OCI-LY3 (cell line): Measurements from ENCODE around the gene EIF4EBP3.

Experiments
- H2AFZ ChIP-seq: fragments of 200-600, 300-600 bp; shearing (Covaris generic); 2 replicates; pipeline ENCODE4 v1.6.0; 2014; ENCODE audit warnings: antibody characterized with exemption, low read depth, low read length
- H3K27ac ChIP-seq: fragments of 200-600, 300-600 bp; sonication (generic); 2 replicates; pipeline ENCODE4 v1.5.1; 2014; ENCODE audit warnings: mild to moderate bottlenecking, low read length, moderate library complexity, mixed read lengths
- H3K27me3 ChIP-seq: fragments of 200-600, 300-600 bp; sonication (generic); 2 replicates; pipeline ENCODE4 v1.6.1; 2014; ENCODE audit warnings: low read depth, low read length, mixed read lengths
- H3K36me3 ChIP-seq: fragments of 200-600, 300-600 bp; sonication (generic); replicated peaks from 2 replicates; pipeline ENCODE3; 2014; ENCODE audit warnings: low read depth, low read length, mixed read lengths
- H3K4me1 ChIP-seq: fragments of 300-600, 200-600 bp; sonication (generic); 2 replicates; pipeline ENCODE4 v1.6.1; 2014; ENCODE audit warnings: low read length, mixed read lengths
- H3K4me2 ChIP-seq: fragments of 200-600, 300-600 bp; sonication (generic); 2 replicates; pipeline ENCODE4 v1.6.1; 2014; ENCODE audit warnings: low read length, mixed read lengths
- H3K4me3 ChIP-seq: fragments of 300-600, 200-600 bp; sonication (generic); 2 replicates; pipeline ENCODE4 v1.5.1; 2014; ENCODE audit warnings: antibody characterized with exemption, mild to moderate bottlenecking, low read length, moderate library complexity
- H3K79me2 ChIP-seq: fragments of 300-600, 200-600 bp; shearing (Covaris generic); 2 replicates; pipeline ENCODE4 v1.6.1; 2014; ENCODE audit warnings: mild to moderate bottlenecking, low read length, mixed read lengths
- H3K9ac ChIP-seq: fragments of 300-600, 200-600 bp; shearing (Covaris generic); 2 replicates; pipeline ENCODE4 v1.6.0; 2014; ENCODE audit warnings: mild to moderate bottlenecking, low read length, moderate library complexity
- H3K9me3 ChIP-seq: fragments of 200-600, 300-600 bp; shearing (Covaris generic); 2 replicates; pipeline ENCODE4 v1.6.1; 2014; ENCODE audit warnings: low read length, mixed read lengths; ENCODE audit not compliant: insufficient read depth
- H4K20me1 ChIP-seq: fragments of 200-600, 300-600 bp; sonication (generic); 2 replicates; pipeline ENCODE4 v1.6.1; 2016; ENCODE audit warnings: low read length, mixed read lengths; ENCODE audit not compliant: insufficient read depth
- CTCF ChIP-seq: fragments of 200-600, 300-600 bp; sonication (generic); IDR thresholded peaks from 2 replicates; pipeline ENCODE4 v1.5.1; 2014; ENCODE audit warnings: antibody characterized with exemption, low read length, low read depth
- EZH2phosphoT487 ChIP-seq: fragments of 200-600 bp; shearing (Covaris generic); IDR thresholded peaks from 2 replicates; pipeline ENCODE4 v1.6.1; 2018; ENCODE audit warnings: antibody characterized with exemption, mixed run types, low read depth

Gene EIF4EBP3

GRCh38 chr5:140547508-140548299, at the start of gene EIF4EBP3:
Gene EIF4EBP3 (plus strand): TSS chr5:140547662. CDS start chr5:140547738, 76 bp downstream.
- TF ChIP-seq EZH2phosphoT487 (no peak), CTCF (no peak)
- H3K79me2 ChIP-seq: peaks cover 10% of the 10 kb centered on the region
- H2AFZ ChIP-seq: no peak within 1 kb of the TSS
- H3K9me3 ChIP-seq: no peaks in the 10 kb centered on the region
- no peak within 1 kb of the TSS for H3K4me2 ChIP-seq
- H3K4me3 ChIP-seq: no peak within 1 kb of the TSS
- no peak within 1 kb of the TSS for H3K27ac ChIP-seq
- no peak within 1 kb of the TSS for H3K9ac ChIP-seq
- H4K20me1 ChIP-seq: no peaks in the 10 kb centered on the region; the same call in 1 of the 2 replicates
- no peaks in the 10 kb centered on the region for H3K27me3 ChIP-seq
- H3K4me1 ChIP-seq: peaks cover 1% of the 10 kb centered on the region
- H3K36me3 ChIP-seq: peaks cover 33% of the 10 kb centered on the region

- no peaks in the 10 kb centered on the region for H4K20me1 ChIP-seq
- no peak overlapping the region for H3K4me2 ChIP-seq
- no peaks in the 10 kb centered on the region for H3K79me2 ChIP-seq
- H3K27me3 ChIP-seq: no peaks in the 10 kb centered on the region
- H3K36me3 ChIP-seq: peaks cover 14% of the 10 kb centered on the region
- no peak overlapping the region for H3K4me3 ChIP-seq
- no peaks in the 10 kb centered on the region for H3K4me1 ChIP-seq
- no peak for TF ChIP-seq CTCF
- TF ChIP-seq EZH2phosphoT487: no peak
- no peaks in the 10 kb centered on the region for H3K9me3 ChIP-seq
- no peak overlapping the region for H2AFZ ChIP-seq
- H3K9ac ChIP-seq: no peak overlapping the region
- no peak overlapping the region for H3K27ac ChIP-seq
Observed at GRCh38 chr5:140497897-140498296, 49.6 kb upstream of the EIF4EBP3 start.

GRCh38 chr5:140498591-140498990, 48.9 kb upstream of the EIF4EBP3 start:
- Histone ChIP-seq H3K79me2 (no peaks in the 10 kb centered on the region), H3K4me1 (no peaks in the 10 kb centered on the region), H3K9me3 (no peaks in the 10 kb centered on the region), H3K9ac (no peak overlapping the region), H2AFZ (no peak overlapping the region), H3K4me3 (no peak overlapping the region), H3K36me3 (peaks cover 14% of the 10 kb centered on the region), H3K27me3 (no peaks in the 10 kb centered on the region), H4K20me1 (no peaks in the 10 kb centered on the region), H3K27ac (no peak overlapping the region), H3K4me2 (no peak overlapping the region)
- TF ChIP-seq CTCF (no peak), EZH2phosphoT487 (no peak)

GRCh38 chr5:140502834-140503233, 44.6 kb upstream of the EIF4EBP3 start:
- H3K36me3 ChIP-seq: peaks cover 21% of the 10 kb centered on the region
- H3K79me2 ChIP-seq: no peaks in the 10 kb centered on the region
- no peak overlapping the region for H2AFZ ChIP-seq
- no peak for TF ChIP-seq EZH2phosphoT487
- TF ChIP-seq CTCF: no peak
- no peaks in the 10 kb centered on the region for H3K27me3 ChIP-seq
- H3K4me2 ChIP-seq: no peak overlapping the region
- no peak overlapping the region for H3K27ac ChIP-seq
- H4K20me1 ChIP-seq: no peaks in the 10 kb centered on the region
- no peak overlapping the region for H3K4me3 ChIP-seq
- H3K4me1 ChIP-seq: no peaks in the 10 kb centered on the region
- H3K9me3 ChIP-seq: no peaks in the 10 kb centered on the region
- H3K9ac ChIP-seq: no peak overlapping the region
